Fibroblast of lung (primary cell): ENCODE data around the gene NXN. TPM values are rescaled to one million over a fixed set of nuclear protein-coding genes. Genes with fewer than 3 reads are reported as not detected.
A peak's percentile ranks its signal among the peaks of the same experiment; 100 is the strongest.

Experiments
- DNase-seq, 2 donors: peaks; one replicate each; pipeline versions ENCODE4 v3.0.0 to v3.0.0-alpha.2; 2010; ENCODE audit warnings: low read depth in 2 of 2
- H2AFZ ChIP-seq: 2 replicates; pipeline ENCODE4 v1.5.1; 2012; ENCODE audit warnings: low read length, control low read depth, inconsistent platforms
- H3K27ac ChIP-seq: 2 replicates; pipeline ENCODE4 v1.5.1; 2011; ENCODE audit warnings: low read length, control low read depth; ENCODE audit not compliant: insufficient read depth
- H3K27me3 ChIP-seq: 2 replicates; pipeline ENCODE4 v1.5.1; 2011; ENCODE audit warnings: mild to moderate bottlenecking, low read length; ENCODE audit not compliant: control insufficient read depth, insufficient read depth
- H3K36me3 ChIP-seq: 2 replicates; pipeline ENCODE4 v1.5.1; 2011; ENCODE audit warnings: low read length; ENCODE audit not compliant: control insufficient read depth, insufficient read depth
- H3K4me1 ChIP-seq: 2 replicates; pipeline ENCODE4 v1.5.1; 2011; ENCODE audit warnings: low read length; ENCODE audit not compliant: control insufficient read depth, insufficient read depth; ENCODE audit errors: extremely low read depth
- H3K4me2 ChIP-seq: 2 replicates; pipeline ENCODE4 v1.5.1; 2011; ENCODE audit warnings: low read length, control low read depth; ENCODE audit not compliant: insufficient read depth; ENCODE audit errors: extremely low read depth
- H3K4me3 ChIP-seq, 4 experiments: fragments of 200-600 bp in 1 of 4; sonication (generic) in 1 of 4; replicated peaks in 1 of 4; 2 replicates each; pipeline ENCODE4 v1.5.1; 2011 to 2016; ENCODE audit warnings: low read length in 4 of 4, low read depth in 3 of 4, mild to moderate bottlenecking in 3 of 4, control low read depth in 2 of 4, inconsistent platforms in 1 of 4, mixed read lengths in 1 of 4; ENCODE audit not compliant: insufficient read depth in 1 of 4; ENCODE audit errors: control extremely low read depth in 1 of 4
- H3K79me2 ChIP-seq: 2 replicates; pipeline ENCODE4 v1.5.1; 2012; ENCODE audit warnings: mild to moderate bottlenecking, low read length, inconsistent platforms; ENCODE audit not compliant: control insufficient read depth, insufficient read depth
- H3K9ac ChIP-seq: 2 replicates; pipeline ENCODE4 v1.5.1; 2011; ENCODE audit warnings: mild to moderate bottlenecking, low read length, control low read depth; ENCODE audit not compliant: insufficient read depth
- H3K9me3 ChIP-seq: 2 replicates; pipeline ENCODE4 v1.5.1; 2012; ENCODE audit warnings: low read depth, low read length; ENCODE audit not compliant: control insufficient read depth, insufficient read depth
- H4K20me1 ChIP-seq: 2 replicates; pipeline ENCODE4 v1.5.1; 2011; ENCODE audit warnings: low read length; ENCODE audit not compliant: control insufficient read depth, insufficient read depth; ENCODE audit errors: extremely low read depth
- EZH2 ChIP-seq: IDR thresholded peaks from 2 replicates; pipeline ENCODE4 v1.5.1; 2012; ENCODE audit warnings: low read length, control low read depth, mild to moderate bottlenecking; ENCODE audit errors: missing control alignments
- polyA plus RNA-seq, 2 donors: library from polyadenylated mRNA; depleted of rRNA in 1 of 2; stranded (reverse) in 1 of 2; unstranded in 1 of 2; fragments of >200 nt; gene quantifications; 2 replicates each; pipeline ENCODE4 v1.2.1, GENCODE V29; 2011 to 2012; ENCODE audit warnings: missing spikeins in 1 of 2
- total RNA-seq: library from RNA; depleted of rRNA; stranded (reverse); fragments of >200 nt; gene quantifications from 2 replicates; pipeline ENCODE4 v1.2.1, GENCODE V29; 2014
- TF ChIP-seq, protein P1 (sequence below), 2 donors: IDR thresholded peaks in 1 of 2; conservative IDR thresholded peaks in 1 of 2; 1 replicate in 1 of 2; 2 replicates in 1 of 2; pipeline ENCODE4 v1.5.1; 2011 to 2012; ENCODE audit warnings: low read length in 2 of 2, control low read depth in 1 of 2, inconsistent platforms in 1 of 2, low read depth in 1 of 2, mild to moderate bottlenecking in 1 of 2

The NXN gene
- total and polyA plus RNA-seq, 2 donors (not counting 1 experiment from before 2014, with no cell fraction given): 38.5 to 53.8 TPM

DNA sequence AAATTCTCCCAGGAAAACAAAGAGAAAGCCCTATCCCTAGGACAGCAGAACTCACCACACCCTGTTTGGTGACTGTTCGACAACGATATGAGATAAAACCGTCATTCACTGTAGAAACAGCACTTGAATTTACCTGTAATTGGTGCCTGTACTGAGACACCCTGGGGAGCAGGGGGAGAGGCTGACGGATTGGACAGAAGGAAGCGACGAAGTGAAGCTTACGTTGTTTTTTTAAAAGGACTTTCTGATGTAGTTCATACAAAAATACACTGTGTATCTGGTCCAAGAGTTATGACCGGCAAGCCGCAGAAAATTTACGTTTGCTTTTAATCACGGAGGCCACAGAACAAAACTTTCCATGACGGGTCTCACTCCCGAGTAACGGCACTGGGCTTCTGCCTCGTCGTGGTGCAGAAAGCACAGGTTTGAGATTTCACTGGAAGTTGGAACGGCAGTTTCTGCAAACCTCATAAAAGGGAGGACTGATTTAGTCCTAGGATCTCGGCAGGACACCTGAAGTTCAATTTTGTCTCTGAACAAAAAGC lies 9.7 kb downstream of the NXN start:
- H3K4me2 ChIP-seq: peak overlapping the region; percentile 85
- H3K9ac ChIP-seq: no peak overlapping the region
- DNase-seq: no peak
- peak overlapping the region in 3 of 4 experiments; percentile 2 to 51 (median 25) for H3K4me3 ChIP-seq
- peaks cover 28% of the 10 kb centered on the region for H3K79me2 ChIP-seq
- H3K36me3 ChIP-seq: no peaks in the 10 kb centered on the region
- H3K27me3 ChIP-seq: no peaks in the 10 kb centered on the region
- no peak overlapping the region for H2AFZ ChIP-seq
- H3K9me3 ChIP-seq: no peaks in the 10 kb centered on the region
- peaks cover under 1% of the 10 kb centered on the region for H3K4me1 ChIP-seq
- no peak for TF ChIP-seq EZH2
- TF ChIP-seq, protein P1, sequence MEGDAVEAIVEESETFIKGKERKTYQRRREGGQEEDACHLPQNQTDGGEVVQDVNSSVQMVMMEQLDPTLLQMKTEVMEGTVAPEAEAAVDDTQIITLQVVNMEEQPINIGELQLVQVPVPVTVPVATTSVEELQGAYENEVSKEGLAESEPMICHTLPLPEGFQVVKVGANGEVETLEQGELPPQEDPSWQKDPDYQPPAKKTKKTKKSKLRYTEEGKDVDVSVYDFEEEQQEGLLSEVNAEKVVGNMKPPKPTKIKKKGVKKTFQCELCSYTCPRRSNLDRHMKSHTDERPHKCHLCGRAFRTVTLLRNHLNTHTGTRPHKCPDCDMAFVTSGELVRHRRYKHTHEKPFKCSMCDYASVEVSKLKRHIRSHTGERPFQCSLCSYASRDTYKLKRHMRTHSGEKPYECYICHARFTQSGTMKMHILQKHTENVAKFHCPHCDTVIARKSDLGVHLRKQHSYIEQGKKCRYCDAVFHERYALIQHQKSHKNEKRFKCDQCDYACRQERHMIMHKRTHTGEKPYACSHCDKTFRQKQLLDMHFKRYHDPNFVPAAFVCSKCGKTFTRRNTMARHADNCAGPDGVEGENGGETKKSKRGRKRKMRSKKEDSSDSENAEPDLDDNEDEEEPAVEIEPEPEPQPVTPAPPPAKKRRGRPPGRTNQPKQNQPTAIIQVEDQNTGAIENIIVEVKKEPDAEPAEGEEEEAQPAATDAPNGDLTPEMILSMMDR (conservative IDR thresholded peaks at IDR 0.05 in 1 of 2, IDR thresholded peaks at IDR 0.05 in 1 of 2; ENCODE audit: low read depth in 1 of 2, low read length in 2 of 2): no peak
- H4K20me1 ChIP-seq: no peaks in the 10 kb centered on the region
- peak overlapping the region; percentile 9 for H3K27ac ChIP-seq

DNA sequence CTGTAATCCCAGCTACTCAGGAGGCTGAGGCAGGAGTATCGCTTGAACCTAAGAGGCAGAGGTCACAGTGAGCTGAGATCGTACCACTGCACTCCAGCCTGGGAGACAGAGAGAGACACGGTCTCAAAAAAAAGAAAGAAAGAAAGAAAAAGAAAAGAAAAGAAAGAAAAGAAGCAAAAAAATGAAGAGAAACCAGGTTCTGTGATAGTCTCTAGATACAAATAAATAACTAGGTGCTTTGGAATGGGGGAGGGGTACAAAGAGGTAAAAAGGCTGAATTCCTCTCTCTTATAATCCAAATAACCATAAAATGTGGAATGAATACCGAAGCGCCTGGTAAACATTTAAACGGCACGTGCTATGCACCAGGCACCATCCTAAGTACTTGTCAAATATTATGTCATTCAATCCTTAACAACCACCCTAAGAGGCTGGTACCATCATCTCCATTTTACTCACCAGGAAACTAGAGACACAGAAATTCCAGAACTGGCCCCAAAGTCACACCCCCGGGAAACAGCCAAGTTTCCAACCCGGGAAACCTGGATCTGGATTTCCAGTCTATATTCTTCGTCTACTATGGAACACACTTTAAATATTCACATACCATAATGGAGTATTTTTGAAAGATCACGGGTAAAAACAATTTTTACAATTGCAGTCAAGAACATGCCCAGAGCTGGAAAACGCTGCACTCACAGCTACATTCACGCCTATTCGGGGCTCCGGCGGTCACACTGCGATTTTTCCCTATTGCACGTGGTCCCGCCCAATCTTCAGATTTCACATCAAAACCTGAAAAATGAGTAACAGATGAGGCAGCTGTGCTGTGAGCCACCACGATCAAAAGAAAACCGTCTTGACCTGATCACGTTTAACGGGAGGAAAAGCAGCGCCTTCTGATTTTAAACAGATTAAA lies 10.5 kb downstream of the NXN start:
- peak overlapping the region in 1 of 4 experiments; percentile 51 for H3K4me3 ChIP-seq
- H3K36me3 ChIP-seq: no peaks in the 10 kb centered on the region
- H3K79me2 ChIP-seq: peaks cover 27% of the 10 kb centered on the region
- H3K9me3 ChIP-seq: no peaks in the 10 kb centered on the region
- no peaks in the 10 kb centered on the region for H3K27me3 ChIP-seq
- DNase-seq: peak in 1 of 2 donors; percentile 25
- no peak overlapping the region for H3K9ac ChIP-seq
- peak overlapping the region; percentile 85 for H3K4me2 ChIP-seq
- no peak overlapping the region for H2AFZ ChIP-seq
- H3K4me1 ChIP-seq: peaks cover 2% of the 10 kb centered on the region
- H3K27ac ChIP-seq: no peak overlapping the region
- no peaks in the 10 kb centered on the region for H4K20me1 ChIP-seq
- no peak for TF ChIP-seq EZH2
- TF ChIP-seq, protein P1 (conservative IDR thresholded peaks at IDR 0.05 in 1 of 2, IDR thresholded peaks at IDR 0.05 in 1 of 2; ENCODE audit: low read depth in 1 of 2, low read length in 2 of 2): no peak

DNA sequence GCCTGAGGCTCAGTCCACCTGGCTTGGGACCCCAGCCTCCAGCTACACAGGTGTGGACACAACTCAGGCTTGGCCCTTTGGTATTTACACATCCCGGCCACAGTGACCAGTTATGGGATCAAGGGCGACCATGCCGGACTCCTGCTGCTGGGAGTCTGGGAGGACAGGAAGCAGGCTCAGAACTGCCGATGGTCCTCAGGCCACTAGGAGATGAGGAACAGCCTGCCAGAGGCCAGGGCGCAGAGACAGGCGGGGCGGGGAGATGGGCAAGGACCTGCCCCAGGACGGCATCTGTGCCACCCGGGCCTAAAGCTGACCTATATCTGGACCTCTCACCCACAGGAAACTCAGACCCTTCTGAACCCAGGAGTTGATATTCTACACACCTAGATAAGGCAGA lies 12.5 kb downstream of the NXN start:
- H3K27ac ChIP-seq: no peak overlapping the region
- no peaks in the 10 kb centered on the region for H4K20me1 ChIP-seq
- peaks cover 24% of the 10 kb centered on the region for H3K79me2 ChIP-seq
- no peak overlapping the region for H3K4me2 ChIP-seq
- no peaks in the 10 kb centered on the region for H3K36me3 ChIP-seq
- no peaks in the 10 kb centered on the region for H3K27me3 ChIP-seq
- H3K9ac ChIP-seq: no peak overlapping the region
- TF ChIP-seq EZH2: no peak
- TF ChIP-seq, protein P1 (conservative IDR thresholded peaks at IDR 0.05 in 1 of 2, IDR thresholded peaks at IDR 0.05 in 1 of 2; ENCODE audit: low read depth in 1 of 2, low read length in 2 of 2): no peak
- H3K4me3 ChIP-seq: no peak overlapping the region
- no peak for DNase-seq
- no peak overlapping the region for H2AFZ ChIP-seq
- H3K4me1 ChIP-seq: peaks cover 2% of the 10 kb centered on the region
- H3K9me3 ChIP-seq: no peaks in the 10 kb centered on the region
